Stimulated activated CD8-positive, alpha-beta memory T cell treated with anti-CD3 and anti-CD28 coated beads, Interleukin-12 subunit alpha, Interleukin-12 subunit beta, amount 100 ng/mL, for 1 hour (primary cell): ENCODE measurements around the gene SIK2.

Source experiments
- DNase-seq: peaks from one replicate; pipeline ENCODE4 v3.0.0-alpha.2; 2020; ENCODE audit warnings: low read depth

Gene SIK2

GRCh38 chr11:111730871-111731591, 128.8 kb downstream of the SIK2 start:
- DNase-seq = no peak

GRCh38 chr11:111731821-111732220, 129.6 kb downstream of the SIK2 start:
- no peak for DNase-seq

GRCh38 chr11:111733016-111733415, 130.8 kb downstream of the SIK2 start:
- no peak for DNase-seq

- no peak for DNase-seq
Observed at GRCh38 chr11:111733611-111734088, 131.4 kb downstream of the SIK2 start.

- DNase-seq = no peak
Observed at GRCh38 chr11:111734101-111734953, 132.1 kb downstream of the SIK2 start.

- no peak for DNase-seq
Observed at GRCh38 chr11:111734954-111735261, 132.7 kb downstream of the SIK2 start.

- no peak for DNase-seq
Observed at GRCh38 chr11:111735262-111736116, 133.2 kb downstream of the SIK2 start.

- no peak for DNase-seq
Observed at GRCh38 chr11:111736181-111736590, 133.9 kb downstream of the SIK2 start.

- no peak for DNase-seq
Observed at GRCh38 chr11:111736621-111737443, 134.6 kb downstream of the SIK2 start.

- DNase-seq = no peak
Observed at GRCh38 chr11:111737444-111738210, 135.4 kb downstream of the SIK2 start.

GRCh38 chr11:111739299-111739698, 137.1 kb downstream of the SIK2 start:
- no peak for DNase-seq

- no peak for DNase-seq
Observed at GRCh38 chr11:111741751-111742150, 139.5 kb downstream of the SIK2 start.

GRCh38 chr11:111743700-111744099, 141.5 kb downstream of the SIK2 start:
- no peak for DNase-seq

- DNase-seq = no peak
Observed at GRCh38 chr11:111745719-111746504, 143.7 kb downstream of the SIK2 start.

- DNase-seq = no peak
Observed at GRCh38 chr11:111748035-111748804, 146.0 kb downstream of the SIK2 start.

- DNase-seq = no peak
Observed at GRCh38 chr11:111749646-111750045, 147.4 kb downstream of the SIK2 start.

- no peak for DNase-seq
Observed at GRCh38 chr11:111756097-111756496, 153.8 kb downstream of the SIK2 start.

GRCh38 chr11:111759376-111759775, 157.1 kb downstream of the SIK2 start:
- no peak for DNase-seq

GRCh38 chr11:111759778-111760407, 157.6 kb downstream of the SIK2 start:
- DNase-seq = no peak
